ENCODE measurements around the gene ZNF275. TPM values are rescaled to one million over a fixed set of nuclear protein-coding genes. Genes with fewer than 3 reads are reported as not detected.

The ZNF275 gene
- total RNA-seq, 1 experiment from 2014 or later, result 16.6 TPM

DNA sequence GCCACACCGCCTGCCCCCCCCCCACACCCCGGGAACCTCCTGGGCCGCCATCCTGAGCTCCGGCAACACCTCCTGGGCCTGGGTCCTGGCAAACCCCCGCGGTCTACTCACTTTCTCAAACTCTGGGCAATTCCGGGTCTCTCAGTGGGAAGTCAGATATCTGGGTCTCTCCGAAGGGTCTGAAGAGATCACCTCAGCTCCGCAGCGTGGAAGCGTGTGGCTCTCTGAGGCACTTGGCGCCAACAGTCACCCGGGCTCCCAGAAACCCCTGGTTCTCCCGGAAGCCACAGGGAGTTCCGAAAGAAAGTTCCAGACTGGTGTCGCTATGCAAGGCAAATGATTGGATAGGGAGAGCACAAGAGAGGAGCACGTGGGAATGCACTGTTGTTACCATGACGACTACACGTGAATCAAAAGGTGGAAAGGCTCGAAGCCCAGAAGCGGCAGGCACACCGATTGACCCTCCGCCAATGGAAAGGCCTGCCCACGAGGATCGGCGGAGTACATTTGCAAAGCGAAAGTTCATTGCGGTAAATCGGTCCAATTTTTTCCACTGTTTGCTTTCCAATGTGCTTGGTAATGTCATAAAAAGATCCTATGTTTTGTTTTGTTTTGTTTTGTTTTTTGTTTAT, 67.3 kb downstream of the ZNF275 start, which contains the start of gene PNMA6E:
Gene PNMA6E, minus strand, starts transcription at position 218 of the 632 bp plus-strand sequence. CDS start 2,501 bp downstream, outside the sequence.
- Histone ChIP-seq H3K4me3 (ENCODE audit: low read length) (no peak within 1 kb of the TSS), H2AFZ (ENCODE audit: low read length) (no peak within 1 kb of the TSS), H3K9me2 (replicated peaks; ENCODE audit: insufficient read depth, low read length) (no peaks in the 10 kb centered on the region), H3K27ac (ENCODE audit: low read length) (no peak within 1 kb of the TSS), H3K9ac (ENCODE audit: low read length) (no peak within 1 kb of the TSS), H3K79me2 (ENCODE audit: low read length) (no peaks in the 10 kb centered on the region), H3K4me2 (ENCODE audit: low read depth, low read length, poor library complexity, severe bottlenecking) (no peak within 1 kb of the TSS), H3K9me3 (ENCODE audit: low read length) (no peaks in the 10 kb centered on the region), H3K4me1 (ENCODE audit: low read length) (no peaks in the 10 kb centered on the region), H4K20me1 (ENCODE audit: insufficient read depth, low read depth, low read length) (no peaks in the 10 kb centered on the region), H3K27me3 (ENCODE audit: low read length) (no peaks in the 10 kb centered on the region), H3K36me3 (ENCODE audit: insufficient read depth, low read length) (no peaks in the 10 kb centered on the region)
- peak; percentile 29 for DNase-seq

Small RNAs within 50 kb of the gene (small RNA-seq; reads per million reads assigned to genes)
- gene AC152007.1, result not detected

Other genes with a start within 250 kb of the ZNF275 start
- 31.6 and 46.4 TPM in 2 replicates for gene MAGEA1, start 154.9 kb upstream of the ZNF275 start, total RNA-seq (2014; rRNA removed; shearing (Covaris generic); ENCODE audit: low replicate concordance)
- not detected in 2 replicates for gene PNMA6F, start 12.4 kb upstream of the ZNF275 start, total RNA-seq (2014; rRNA removed; shearing (Covaris generic); ENCODE audit: low replicate concordance)
- gene PNMA6E, start 67.2 kb downstream of the ZNF275 start, total RNA-seq (2014; rRNA removed; shearing (Covaris generic); ENCODE audit: low replicate concordance), result not detected in 2 replicates
- not detected in 2 replicates for gene ZFP92, start 77.3 kb downstream of the ZNF275 start, total RNA-seq (2014; rRNA removed; shearing (Covaris generic); ENCODE audit: low replicate concordance)
- 0.30 and 1.2 TPM in 2 replicates for gene TREX2, start 111.9 kb downstream of the ZNF275 start, total RNA-seq (2014; rRNA removed; shearing (Covaris generic); ENCODE audit: low replicate concordance)
- gene HAUS7, start 136.4 kb downstream of the ZNF275 start, total RNA-seq (2014; rRNA removed; shearing (Covaris generic); ENCODE audit: low replicate concordance), result 36.2 and 47.6 TPM in 2 replicates
- gene BGN, start 160.8 kb downstream of the ZNF275 start, total RNA-seq (2014; rRNA removed; shearing (Covaris generic); ENCODE audit: low replicate concordance), result not detected in 2 replicates
- gene ATP2B3, start 183.5 kb downstream of the ZNF275 start, total RNA-seq (2014; rRNA removed; shearing (Covaris generic); ENCODE audit: low replicate concordance), result not detected in 2 replicates

Measured in Karpas-422 (cell line).